ENCODE measurements around the gene FGFR2. TPM values are rescaled to one million over a fixed set of nuclear protein-coding genes. Genes with fewer than 3 reads are reported as not detected.

FGFR2 gene
- 7.4 TPM for total RNA-seq (ENCODE audit: unreplicated experiment)
- long read RNA-seq, result 0 reads

- DNase-seq, result peak; percentile 87
- Mint-ChIP-seq H3K4me1 (ENCODE audit: low read depth, unreplicated experiment) (peaks cover 12% of the 10 kb centered on the region), H3K36me3 (ENCODE audit: unreplicated experiment) (no peaks in the 10 kb centered on the region), H3K27me3 (ENCODE audit: unreplicated experiment) (peaks cover 3% of the 10 kb centered on the region), H3K27ac (ENCODE audit: unreplicated experiment) (no peak within 1 kb of the TSS), H3K9me3 (ENCODE audit: unreplicated experiment) (peaks cover 6% of the 10 kb centered on the region), H3K4me3 (ENCODE audit: unreplicated experiment) (peak within 1 kb of the TSS; percentile 79)
- no peak for TF ChIP-seq CTCF (IDR thresholded peaks at IDR 0.05; ENCODE audit: partially characterized antibody, unreplicated experiment)
These were observed at the start of gene FGFR2 for GRCh38 chr10:121598263-121599249. Gene FGFR2 (minus strand): TSS chr10:121598444. CDS start chr10:121593817, 4,627 bp downstream.

- Mint-ChIP-seq H3K9me3 (ENCODE audit: unreplicated experiment) (peaks cover 1% of the 10 kb centered on the region), H3K27me3 (ENCODE audit: unreplicated experiment) (no peaks in the 10 kb centered on the region), H3K36me3 (ENCODE audit: unreplicated experiment) (peaks cover 3% of the 10 kb centered on the region), H3K4me3 (ENCODE audit: unreplicated experiment) (no peak overlapping the region), H3K4me1 (ENCODE audit: low read depth, unreplicated experiment) (no peaks in the 10 kb centered on the region), H3K27ac (ENCODE audit: unreplicated experiment) (no peak overlapping the region)
- no peak for DNase-seq
- no peak for TF ChIP-seq CTCF (IDR thresholded peaks at IDR 0.05; ENCODE audit: partially characterized antibody, unreplicated experiment)
These were observed 49.2 kb upstream of the FGFR2 start for GRCh38 chr10:121647401-121647800.

- no peak overlapping the region for H3K4me3 Mint-ChIP-seq (ENCODE audit: unreplicated experiment)
- peaks cover 4% of the 10 kb centered on the region for H3K9me3 Mint-ChIP-seq (ENCODE audit: unreplicated experiment)
- no peaks in the 10 kb centered on the region for H3K4me1 Mint-ChIP-seq (ENCODE audit: low read depth, unreplicated experiment)
- no peak for DNase-seq
- no peaks in the 10 kb centered on the region for H3K27me3 Mint-ChIP-seq (ENCODE audit: unreplicated experiment)
- H3K27ac Mint-ChIP-seq (ENCODE audit: unreplicated experiment), result no peak overlapping the region
- TF ChIP-seq CTCF (IDR thresholded peaks at IDR 0.05; ENCODE audit: partially characterized antibody, unreplicated experiment), result no peak
- H3K36me3 Mint-ChIP-seq (ENCODE audit: unreplicated experiment), result peaks cover 5% of the 10 kb centered on the region
These were observed 47.5 kb upstream of the FGFR2 start for GRCh38 chr10:121645696-121646095.

GRCh38 chr10:121644501-121644900 lies 46.3 kb upstream of the FGFR2 start:
- H3K4me3 Mint-ChIP-seq (ENCODE audit: unreplicated experiment), result no peak overlapping the region
- peaks cover 4% of the 10 kb centered on the region for H3K9me3 Mint-ChIP-seq (ENCODE audit: unreplicated experiment)
- peaks cover 2% of the 10 kb centered on the region for H3K27me3 Mint-ChIP-seq (ENCODE audit: unreplicated experiment)
- peaks cover 5% of the 10 kb centered on the region for H3K36me3 Mint-ChIP-seq (ENCODE audit: unreplicated experiment)
- no peak overlapping the region for H3K27ac Mint-ChIP-seq (ENCODE audit: unreplicated experiment)
- TF ChIP-seq CTCF (IDR thresholded peaks at IDR 0.05; ENCODE audit: partially characterized antibody, unreplicated experiment), result no peak
- H3K4me1 Mint-ChIP-seq (ENCODE audit: low read depth, unreplicated experiment), result no peaks in the 10 kb centered on the region
- peak; percentile 29 for DNase-seq

GRCh38 chr10:121640266-121640665 lies 42.0 kb upstream of the FGFR2 start:
- no peak overlapping the region for H3K4me3 Mint-ChIP-seq (ENCODE audit: unreplicated experiment)
- H3K9me3 Mint-ChIP-seq (ENCODE audit: unreplicated experiment), result peaks cover 6% of the 10 kb centered on the region
- H3K4me1 Mint-ChIP-seq (ENCODE audit: low read depth, unreplicated experiment), result no peaks in the 10 kb centered on the region
- DNase-seq, result no peak
- TF ChIP-seq CTCF (IDR thresholded peaks at IDR 0.05; ENCODE audit: partially characterized antibody, unreplicated experiment), result no peak
- no peak overlapping the region for H3K27ac Mint-ChIP-seq (ENCODE audit: unreplicated experiment)
- H3K36me3 Mint-ChIP-seq (ENCODE audit: unreplicated experiment), result peaks cover 18% of the 10 kb centered on the region
- peaks cover 2% of the 10 kb centered on the region for H3K27me3 Mint-ChIP-seq (ENCODE audit: unreplicated experiment)
